ENCODE measurements around the gene ADM5.

ADM5 gene

DNA sequence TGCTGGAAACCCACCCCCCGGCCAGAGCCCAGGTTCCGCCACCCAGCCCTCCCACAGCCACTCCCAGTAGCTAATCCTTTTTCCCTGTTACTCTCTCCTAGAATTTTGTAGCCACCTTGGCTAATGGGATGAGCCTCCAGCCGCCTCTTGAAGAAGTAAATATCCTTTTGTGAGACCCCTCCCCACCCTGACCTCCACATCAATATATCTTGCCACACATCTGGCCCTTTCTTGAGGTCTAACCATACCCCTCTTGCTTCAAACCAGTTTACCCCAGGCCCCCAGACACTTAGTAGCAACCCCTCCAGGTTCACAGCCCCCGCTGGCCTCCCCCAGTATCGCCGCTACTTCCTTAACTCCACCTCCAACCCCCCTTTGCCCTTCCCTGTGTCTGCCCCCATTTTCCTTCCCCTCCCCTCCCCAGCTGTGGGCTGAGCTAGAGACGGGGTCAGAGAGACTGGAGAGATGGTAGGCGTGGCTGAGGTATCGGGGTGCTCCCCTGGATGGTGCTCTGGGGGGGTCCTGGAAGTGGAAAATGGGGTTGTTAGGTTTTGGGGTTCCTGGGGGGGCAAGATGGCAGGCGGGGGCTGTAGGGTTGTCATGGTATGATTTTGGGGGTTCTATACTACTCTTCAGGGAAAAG, 9.5 kb upstream of the ADM5 start:
- no peak for DNase-seq (ENCODE audit: low spot score)

- peak; percentile 89 for DNase-seq (ENCODE audit: low spot score)
Observed at GRCh38 chr19:49680421-49681351, 8.7 kb upstream of the ADM5 start.

- DNase-seq (ENCODE audit: low spot score) = no peak
Observed at GRCh38 chr19:49681830-49682229, 7.6 kb upstream of the ADM5 start.

DNA sequence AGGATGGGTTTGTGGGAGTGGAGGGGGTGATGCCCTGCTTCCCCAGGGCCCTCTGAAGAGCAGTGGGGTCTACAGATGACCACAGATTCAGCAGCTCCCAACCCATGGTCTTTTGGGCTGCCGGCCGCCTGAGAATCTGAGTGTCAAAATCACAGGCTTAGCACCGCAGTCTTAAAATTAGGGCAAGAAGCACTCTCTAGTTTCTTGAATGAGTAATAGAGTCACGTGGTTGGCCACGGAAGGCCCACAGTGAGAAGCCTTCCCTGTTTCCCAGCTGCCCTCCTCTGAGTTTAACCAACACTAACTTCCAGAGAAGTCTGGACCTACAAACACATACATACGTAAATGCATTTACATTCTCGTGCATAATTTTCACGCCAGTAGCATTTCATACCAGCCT, 7.1 kb upstream of the ADM5 start:
- no peak for DNase-seq (ENCODE audit: low spot score)

GRCh38 chr19:49683814-49684250, 5.6 kb upstream of the ADM5 start:
- no peak for DNase-seq (ENCODE audit: low spot score)

GRCh38 chr19:49684251-49684982, 5.0 kb upstream of the ADM5 start:
- DNase-seq (ENCODE audit: low spot score) = no peak

GRCh38 chr19:49684983-49685553, 4.3 kb upstream of the ADM5 start:
- DNase-seq (ENCODE audit: low spot score) = no peak

- no peak for DNase-seq (ENCODE audit: low spot score)
Observed at GRCh38 chr19:49685845-49686332, 3.5 kb upstream of the ADM5 start.

- DNase-seq (ENCODE audit: low spot score) = no peak
Observed at GRCh38 chr19:49686503-49687088, 2.8 kb upstream of the ADM5 start.

- DNase-seq (ENCODE audit: low spot score) = no peak
Observed at GRCh38 chr19:49687150-49687549, 2.2 kb upstream of the ADM5 start.

GRCh38 chr19:49687566-49688316, 1.7 kb upstream of the ADM5 start:
- no peak for DNase-seq (ENCODE audit: low spot score)

DNA sequence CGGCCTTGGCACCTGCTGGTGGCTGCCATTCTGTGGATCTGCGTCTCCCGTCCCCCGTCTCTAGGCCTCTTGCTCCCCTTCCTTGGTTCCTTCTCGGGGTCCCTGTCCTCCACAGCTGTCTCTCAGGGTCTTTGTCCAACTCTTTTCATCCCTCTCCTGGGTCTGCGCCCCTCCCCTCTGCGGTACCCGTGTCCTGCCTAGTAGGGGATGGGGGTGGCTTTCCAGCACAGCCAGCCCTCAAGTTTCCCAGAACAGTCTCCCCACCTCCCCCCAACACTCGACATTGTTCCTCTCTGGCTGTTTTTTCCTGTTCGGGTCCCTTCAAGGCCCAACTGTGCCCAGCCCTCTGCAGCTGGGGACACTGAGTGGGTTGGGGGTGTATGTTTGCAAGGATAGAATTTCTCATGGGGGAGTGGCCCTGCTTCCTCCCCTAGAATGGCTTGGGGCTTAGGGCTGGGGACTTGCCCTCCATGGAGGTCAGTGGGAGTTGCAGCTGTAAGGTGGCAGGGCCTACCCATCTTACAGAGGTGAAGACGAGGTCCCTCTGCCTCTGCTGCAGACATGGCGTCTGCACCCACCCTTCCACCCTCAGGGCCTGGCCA, 762 bp upstream of the ADM5 start:
- no peak for DNase-seq (ENCODE audit: low spot score)

DNA sequence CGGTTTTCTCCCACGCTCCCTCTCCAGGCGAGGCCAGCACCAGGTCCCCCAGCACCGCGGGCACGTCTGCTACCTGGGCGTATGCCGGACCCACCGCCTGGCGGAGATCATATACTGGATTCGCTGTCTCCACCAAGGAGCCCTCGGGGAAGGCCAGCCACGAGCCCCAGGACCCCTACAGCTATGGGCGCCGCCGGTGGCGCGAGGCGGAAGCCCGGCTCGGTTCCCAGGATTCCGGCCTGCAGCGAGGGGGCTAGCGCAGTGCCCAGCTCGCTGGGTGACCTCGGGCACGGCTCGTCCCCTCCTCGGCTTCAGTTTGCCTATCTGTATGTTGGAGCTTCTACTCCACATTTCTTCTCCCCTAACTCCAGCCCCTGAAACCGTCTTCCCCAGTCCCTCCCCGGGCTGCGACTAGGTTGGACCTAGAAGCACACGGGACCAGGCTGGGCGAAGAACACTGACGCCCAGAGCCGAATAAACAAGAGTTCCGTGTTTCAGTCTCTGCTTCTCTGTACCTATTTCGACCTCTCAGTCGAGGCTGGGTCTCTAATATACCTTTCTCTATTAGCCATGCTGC, 773 bp downstream of the ADM5 start:
- DNase-seq (ENCODE audit: low spot score) = no peak

- DNase-seq (ENCODE audit: low spot score) = peak; percentile 72
Observed at GRCh38 chr19:49690656-49691242, 1.4 kb downstream of the ADM5 start, which contains the start of gene CPT1C. Gene CPT1C, plus strand, starts transcription at chr19:49691116. Its CDS starts 1,137 bp downstream, at chr19:49692253.

- DNase-seq (ENCODE audit: low spot score) = peak; percentile 73
Observed at GRCh38 chr19:49691243-49692146, 2.1 kb downstream of the ADM5 start.

DNA sequence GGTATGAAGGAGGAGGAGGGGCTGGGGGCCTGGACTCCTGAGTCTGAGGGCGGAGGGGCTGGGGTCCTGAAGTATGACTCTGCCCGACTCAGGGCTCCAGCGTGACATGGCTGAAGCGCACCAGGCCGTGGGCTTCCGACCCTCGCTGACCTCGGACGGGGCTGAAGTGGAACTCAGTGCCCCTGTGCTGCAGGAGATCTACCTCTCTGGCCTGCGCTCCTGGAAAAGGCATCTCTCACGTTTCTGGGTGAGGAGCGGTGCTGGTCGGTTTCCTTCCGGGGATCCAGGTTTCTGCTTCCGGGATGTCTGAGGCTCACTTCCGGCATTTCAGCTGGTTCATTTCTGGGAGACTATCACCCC, 2.7 kb downstream of the ADM5 start:
- peak; percentile 56 for DNase-seq (ENCODE audit: low spot score)

GRCh38 chr19:49696115-49696514, 6.7 kb downstream of the ADM5 start:
- no peak for DNase-seq (ENCODE audit: low spot score)

DNA sequence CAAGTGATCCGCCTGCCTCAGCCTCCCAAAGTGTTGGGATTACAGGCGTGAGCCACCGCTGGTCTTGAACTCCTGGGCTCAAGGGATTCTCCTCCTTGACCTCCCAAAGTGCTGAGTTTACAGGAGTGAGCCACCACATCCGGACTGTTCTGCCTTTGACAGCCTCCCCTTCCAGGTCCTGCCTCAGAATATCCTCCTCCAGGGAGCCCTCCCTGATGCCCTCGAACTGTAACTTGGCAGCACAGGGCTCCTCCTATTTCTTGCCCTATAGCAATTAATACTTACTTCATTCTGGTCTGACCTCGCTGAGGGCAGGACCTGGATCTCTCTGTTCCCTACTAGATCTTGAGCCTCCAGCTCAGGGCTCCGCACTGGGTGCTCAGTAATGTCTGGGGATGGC, 7.5 kb downstream of the ADM5 start:
- no peak for DNase-seq (ENCODE audit: low spot score)
